ENCODE results near the gene BAIAP2. TPM values are rescaled to one million over a fixed set of nuclear protein-coding genes. Genes with fewer than 3 reads are reported as not detected.
A peak's percentile ranks its signal among the peaks of the same experiment; 100 is the strongest.

BAIAP2 gene
- total and polyA plus RNA-seq, 2 donors from 2014 or later: 44.5 to 45.8 TPM

- Histone ChIP-seq H3K36me3 (ENCODE audit: control insufficient read depth in 2 of 3, insufficient read depth in 3 of 3, low read length in 3 of 3) (no peaks in the 10 kb centered on the region), H3K4me3 (ENCODE audit: low read length in 3 of 3) (no peak overlapping the region), H3K27ac (ENCODE audit: low read depth in 2 of 2, low read length in 2 of 2) (no peak overlapping the region), H3K9ac (ENCODE audit: low read length in 3 of 3) (no peak overlapping the region), H3K9me3 (ENCODE audit: control insufficient read depth in 2 of 3, insufficient read depth in 1 of 3, low read length in 3 of 3) (no peaks in the 10 kb centered on the region), H3K4me1 (ENCODE audit: control insufficient read depth in 2 of 3, insufficient read depth in 2 of 3, low read depth in 1 of 3, low read length in 3 of 3) (peaks cover 0 to 13% (median 0%) of the 10 kb centered on the region in 3 donors), H3K27me3 (ENCODE audit: control insufficient read depth, insufficient read depth, low read length) (no peaks in the 10 kb centered on the region)
- peak in 1 of 5 donors; percentile 54 for DNase-seq
- intact Hi-C loops (cut with DNase I): no loop called here
- TF ChIP-seq, protein P1, sequence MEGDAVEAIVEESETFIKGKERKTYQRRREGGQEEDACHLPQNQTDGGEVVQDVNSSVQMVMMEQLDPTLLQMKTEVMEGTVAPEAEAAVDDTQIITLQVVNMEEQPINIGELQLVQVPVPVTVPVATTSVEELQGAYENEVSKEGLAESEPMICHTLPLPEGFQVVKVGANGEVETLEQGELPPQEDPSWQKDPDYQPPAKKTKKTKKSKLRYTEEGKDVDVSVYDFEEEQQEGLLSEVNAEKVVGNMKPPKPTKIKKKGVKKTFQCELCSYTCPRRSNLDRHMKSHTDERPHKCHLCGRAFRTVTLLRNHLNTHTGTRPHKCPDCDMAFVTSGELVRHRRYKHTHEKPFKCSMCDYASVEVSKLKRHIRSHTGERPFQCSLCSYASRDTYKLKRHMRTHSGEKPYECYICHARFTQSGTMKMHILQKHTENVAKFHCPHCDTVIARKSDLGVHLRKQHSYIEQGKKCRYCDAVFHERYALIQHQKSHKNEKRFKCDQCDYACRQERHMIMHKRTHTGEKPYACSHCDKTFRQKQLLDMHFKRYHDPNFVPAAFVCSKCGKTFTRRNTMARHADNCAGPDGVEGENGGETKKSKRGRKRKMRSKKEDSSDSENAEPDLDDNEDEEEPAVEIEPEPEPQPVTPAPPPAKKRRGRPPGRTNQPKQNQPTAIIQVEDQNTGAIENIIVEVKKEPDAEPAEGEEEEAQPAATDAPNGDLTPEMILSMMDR (IDR thresholded peaks at IDR 0.05; ENCODE audit: borderline replicate concordance, extremely low read depth, insufficient read depth): no peak
- FAIRE-seq: no peak
Measured at GRCh38 chr17:81020443-81020766, 14.5 kb upstream of the BAIAP2 start.

DNA sequence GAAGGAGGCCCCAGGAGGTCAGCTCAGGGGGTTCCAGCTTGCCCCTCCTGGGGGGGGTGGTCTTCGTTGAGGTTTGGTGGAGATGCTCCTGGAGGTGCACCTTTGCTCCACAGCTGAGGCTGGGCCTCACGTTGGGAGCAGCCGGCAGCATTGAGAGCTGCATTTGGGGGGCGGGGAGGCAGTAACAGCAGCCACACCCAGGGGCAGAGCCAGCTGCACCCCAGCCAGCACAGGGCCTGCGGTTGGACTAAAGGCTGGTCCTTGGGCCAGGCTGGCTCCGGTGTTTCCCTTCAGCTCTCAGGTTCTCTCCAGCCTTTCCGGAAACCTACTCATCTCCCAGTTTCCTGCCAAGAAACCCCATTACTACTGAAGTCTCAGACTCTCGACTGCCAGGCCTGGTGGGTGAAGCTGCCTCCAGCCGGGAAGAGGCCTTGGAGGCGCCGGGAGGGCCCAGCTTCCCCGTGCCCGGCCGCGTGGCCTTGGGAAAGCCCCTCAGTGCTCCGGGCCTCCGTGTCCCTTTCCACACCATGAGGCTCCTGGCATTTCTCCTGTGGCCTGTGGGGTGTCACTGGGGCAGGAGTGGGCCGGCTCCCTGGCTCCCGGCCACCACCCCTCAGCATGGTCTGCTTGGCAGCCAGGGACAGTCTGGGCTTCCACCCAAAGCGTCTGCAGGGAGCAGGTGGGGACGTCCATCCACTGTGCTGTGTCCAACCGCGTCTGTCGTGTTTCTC is 14.0 kb upstream of the BAIAP2 start:
- intact Hi-C loops (cut with DNase I): no loop called here
- Histone ChIP-seq H3K4me3 (ENCODE audit: low read length in 3 of 3) (no peak overlapping the region), H3K9me3 (ENCODE audit: control insufficient read depth in 2 of 3, insufficient read depth in 1 of 3, low read length in 3 of 3) (no peaks in the 10 kb centered on the region), H3K9ac (ENCODE audit: low read length in 3 of 3) (no peak overlapping the region), H3K27ac (ENCODE audit: low read depth in 2 of 2, low read length in 2 of 2) (no peak overlapping the region), H3K36me3 (ENCODE audit: control insufficient read depth in 2 of 3, insufficient read depth in 3 of 3, low read length in 3 of 3) (no peaks in the 10 kb centered on the region), H3K4me1 (ENCODE audit: control insufficient read depth in 2 of 3, insufficient read depth in 2 of 3, low read depth in 1 of 3, low read length in 3 of 3) (peaks cover 0 to 13% (median 0%) of the 10 kb centered on the region in 3 donors), H3K27me3 (ENCODE audit: control insufficient read depth, insufficient read depth, low read length) (no peaks in the 10 kb centered on the region)
- DNase-seq: peak in 1 of 5 donors; percentile 82
- TF ChIP-seq, protein P1 (IDR thresholded peaks at IDR 0.05; ENCODE audit: borderline replicate concordance, extremely low read depth, insufficient read depth): no peak
- no peak for FAIRE-seq

- no peak overlapping the region for H3K4me3 ChIP-seq (ENCODE audit: low read length in 3 of 3)
- peaks cover 0 to 13% (median 0%) of the 10 kb centered on the region in 3 donors for H3K4me1 ChIP-seq (ENCODE audit: control insufficient read depth in 2 of 3, insufficient read depth in 2 of 3, low read depth in 1 of 3, low read length in 3 of 3)
- FAIRE-seq: no peak
- no peaks in the 10 kb centered on the region for H3K27me3 ChIP-seq (ENCODE audit: control insufficient read depth, insufficient read depth, low read length)
- H3K9me3 ChIP-seq (ENCODE audit: control insufficient read depth in 2 of 3, insufficient read depth in 1 of 3, low read length in 3 of 3): no peaks in the 10 kb centered on the region
- intact Hi-C loops (cut with DNase I): no loop called here
- TF ChIP-seq, protein P1 (IDR thresholded peaks at IDR 0.05; ENCODE audit: borderline replicate concordance, extremely low read depth, insufficient read depth): no peak
- DNase-seq: peak in 1 of 5 donors; percentile 56
- H3K27ac ChIP-seq (ENCODE audit: low read depth in 2 of 2, low read length in 2 of 2): no peak overlapping the region
- H3K9ac ChIP-seq (ENCODE audit: low read length in 3 of 3): no peak overlapping the region
- no peaks in the 10 kb centered on the region for H3K36me3 ChIP-seq (ENCODE audit: control insufficient read depth in 2 of 3, insufficient read depth in 3 of 3, low read length in 3 of 3)
Measured at GRCh38 chr17:81021531-81022343, 13.2 kb upstream of the BAIAP2 start.

Data from kidney (tissue), 14 donors.